IPS-18a (cell line): ENCODE measurements around the gene MRPL12.

Experiments used
- H3K27ac ChIP-seq: one replicate; pipeline ENCODE4 v1.5.1; 2013; ENCODE audit warnings: low read length
- H3K27me3 ChIP-seq: one replicate; pipeline ENCODE4 v1.6.1; 2013; ENCODE audit warnings: mild to moderate bottlenecking, low read length; ENCODE audit not compliant: control insufficient read depth, insufficient read depth
- H3K36me3 ChIP-seq: one replicate; pipeline ENCODE4 v1.6.1; 2013; ENCODE audit warnings: low read depth, low read length; ENCODE audit not compliant: control insufficient read depth
- H3K4me1 ChIP-seq: one replicate; pipeline ENCODE4 v1.6.1; 2013; ENCODE audit warnings: low read depth, low read length; ENCODE audit not compliant: control insufficient read depth
- H3K4me3 ChIP-seq: one replicate; pipeline ENCODE4 v1.5.1; 2013; ENCODE audit warnings: low read length
- H3K9ac ChIP-seq: one replicate; pipeline ENCODE4 v1.6.1; 2013; ENCODE audit warnings: mild to moderate bottlenecking, low read length, moderate library complexity
- H3K9me3 ChIP-seq: one replicate; pipeline ENCODE4 v1.6.1; 2013; ENCODE audit warnings: low read depth, low read length; ENCODE audit not compliant: control insufficient read depth

MRPL12 gene

GRCh38 chr17:81706757-81707624, 3.8 kb downstream of the MRPL12 start:
- Histone ChIP-seq H3K4me1 (peaks cover 15% of the 10 kb centered on the region), H3K27ac (no peak overlapping the region), H3K36me3 (peaks cover 25% of the 10 kb centered on the region), H3K27me3 (peaks cover 9% of the 10 kb centered on the region), H3K9ac (no peak overlapping the region), H3K4me3 (no peak overlapping the region), H3K9me3 (no peaks in the 10 kb centered on the region)

DNA sequence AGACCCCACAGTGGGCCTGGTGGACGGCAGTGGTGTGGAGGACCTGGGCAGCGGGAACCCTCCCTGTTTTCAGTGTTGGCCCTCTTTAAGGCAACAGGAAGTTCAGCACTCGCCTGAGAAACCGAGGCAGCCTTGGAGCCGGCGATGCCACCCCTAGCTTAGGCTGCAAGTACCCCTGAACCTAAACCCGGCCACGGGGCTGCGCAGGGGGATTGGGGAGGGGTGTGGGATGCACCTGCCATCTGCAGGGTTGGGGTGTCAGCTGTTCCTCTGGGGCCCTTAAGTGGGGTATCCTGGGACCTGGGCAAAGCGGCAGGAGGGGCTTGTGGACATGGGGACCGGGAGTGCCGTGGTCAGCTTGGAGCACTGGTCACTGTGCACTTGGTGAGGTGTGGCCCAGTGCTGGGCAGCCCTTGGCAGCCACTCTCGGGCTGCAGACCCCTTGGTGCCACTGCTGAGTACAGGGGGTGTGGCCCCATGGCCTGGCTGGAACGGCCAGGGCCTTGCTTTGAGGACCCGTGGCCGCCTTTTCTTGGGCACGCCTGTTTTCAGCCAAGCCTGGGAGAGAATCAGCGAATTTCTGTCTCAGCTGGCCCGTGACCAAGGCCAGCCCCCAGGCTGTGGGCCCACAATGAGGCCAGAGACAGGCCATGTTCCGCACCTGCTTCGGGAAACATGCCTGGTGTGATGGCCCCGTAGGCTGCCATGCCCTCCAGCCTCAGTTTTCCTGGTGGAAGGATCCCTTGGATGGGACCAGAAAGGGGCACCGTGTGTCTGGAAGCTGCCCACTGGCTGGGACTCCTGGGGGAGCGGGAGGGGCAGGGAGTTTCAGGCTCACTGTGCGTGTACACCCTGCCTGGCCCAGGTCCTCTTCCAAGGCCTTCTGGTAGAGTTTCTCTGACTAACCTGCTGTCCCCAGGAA, 4.8 kb downstream of the MRPL12 start:
- H3K9ac ChIP-seq, result no peak overlapping the region
- no peak overlapping the region for H3K4me3 ChIP-seq
- H3K4me1 ChIP-seq, result peaks cover 12% of the 10 kb centered on the region
- peaks cover 9% of the 10 kb centered on the region for H3K27me3 ChIP-seq
- H3K27ac ChIP-seq, result no peak overlapping the region
- no peaks in the 10 kb centered on the region for H3K9me3 ChIP-seq
- H3K36me3 ChIP-seq, result peaks cover 25% of the 10 kb centered on the region

DNA sequence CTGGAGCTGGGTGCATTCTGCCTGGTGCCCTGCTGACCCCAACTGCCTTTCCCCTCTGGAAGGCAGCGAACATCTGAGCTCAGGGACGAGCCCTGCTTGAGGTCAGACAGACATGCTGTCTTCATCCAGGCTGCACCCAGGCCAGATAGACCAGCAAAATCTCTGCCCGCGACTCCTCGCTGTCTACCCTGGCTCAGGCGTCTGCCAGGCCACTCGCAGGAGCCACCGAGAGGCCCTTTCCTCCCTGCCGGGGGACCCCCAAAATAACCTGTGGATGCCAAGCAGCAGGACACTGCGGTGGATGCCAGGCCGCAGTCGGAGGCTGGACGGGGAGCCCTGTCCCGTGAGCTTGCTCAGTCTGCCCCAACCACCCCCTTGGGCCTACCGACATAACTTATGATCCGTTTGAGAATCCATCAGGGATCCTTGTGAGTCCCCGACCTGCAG, 5.6 kb downstream of the MRPL12 start:
- peaks cover 25% of the 10 kb centered on the region for H3K36me3 ChIP-seq
- peaks cover 9% of the 10 kb centered on the region for H3K27me3 ChIP-seq
- no peak overlapping the region for H3K27ac ChIP-seq
- no peak overlapping the region for H3K4me3 ChIP-seq
- peaks cover 12% of the 10 kb centered on the region for H3K4me1 ChIP-seq
- no peaks in the 10 kb centered on the region for H3K9me3 ChIP-seq
- no peak overlapping the region for H3K9ac ChIP-seq

DNA sequence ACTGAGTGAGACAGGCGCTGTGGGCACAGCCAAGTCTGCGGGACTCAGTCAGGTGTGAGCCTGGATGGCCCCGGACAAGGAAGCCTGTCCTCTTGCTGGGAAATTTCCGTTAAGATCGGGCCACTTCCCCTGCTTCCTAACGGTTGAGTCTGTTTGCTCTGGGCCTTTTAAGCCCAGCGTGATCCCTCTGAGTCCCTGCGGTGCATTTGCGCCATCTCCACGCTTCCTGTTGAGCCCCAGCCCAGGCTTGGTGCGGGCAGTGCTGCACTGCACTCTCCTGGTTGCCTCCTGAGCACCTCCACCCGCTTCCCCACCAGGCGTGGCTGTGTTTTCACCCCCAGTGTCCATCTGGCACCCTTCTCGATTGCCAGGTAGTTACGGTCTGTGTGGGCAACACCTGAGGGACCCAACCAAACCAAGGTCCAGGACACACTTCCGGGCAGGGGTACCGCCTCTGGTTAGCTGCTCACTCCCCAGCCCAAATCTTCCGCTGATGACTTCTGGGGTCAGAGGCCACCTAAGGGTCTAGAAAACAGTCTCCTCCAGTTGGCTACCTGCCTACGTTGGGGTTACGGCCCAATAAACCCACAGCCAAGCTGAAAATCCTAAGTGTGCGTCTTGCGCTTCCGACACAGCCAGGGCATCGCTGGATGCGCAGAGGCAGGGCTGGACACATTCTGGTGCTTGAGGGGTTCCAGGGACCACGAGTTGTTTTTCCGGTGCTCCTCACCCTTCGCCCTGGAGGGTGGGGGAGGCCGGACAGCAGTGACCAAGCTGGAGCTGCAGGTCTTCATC, 7.5 kb downstream of the MRPL12 start:
- no peaks in the 10 kb centered on the region for H3K9me3 ChIP-seq
- peaks cover 9% of the 10 kb centered on the region for H3K27me3 ChIP-seq
- H3K4me1 ChIP-seq, result peaks cover 12% of the 10 kb centered on the region
- H3K27ac ChIP-seq, result no peak overlapping the region
- peak overlapping the region; percentile 14 for H3K9ac ChIP-seq
- peaks cover 14% of the 10 kb centered on the region for H3K36me3 ChIP-seq
- peak overlapping the region; percentile 51 for H3K4me3 ChIP-seq

DNA sequence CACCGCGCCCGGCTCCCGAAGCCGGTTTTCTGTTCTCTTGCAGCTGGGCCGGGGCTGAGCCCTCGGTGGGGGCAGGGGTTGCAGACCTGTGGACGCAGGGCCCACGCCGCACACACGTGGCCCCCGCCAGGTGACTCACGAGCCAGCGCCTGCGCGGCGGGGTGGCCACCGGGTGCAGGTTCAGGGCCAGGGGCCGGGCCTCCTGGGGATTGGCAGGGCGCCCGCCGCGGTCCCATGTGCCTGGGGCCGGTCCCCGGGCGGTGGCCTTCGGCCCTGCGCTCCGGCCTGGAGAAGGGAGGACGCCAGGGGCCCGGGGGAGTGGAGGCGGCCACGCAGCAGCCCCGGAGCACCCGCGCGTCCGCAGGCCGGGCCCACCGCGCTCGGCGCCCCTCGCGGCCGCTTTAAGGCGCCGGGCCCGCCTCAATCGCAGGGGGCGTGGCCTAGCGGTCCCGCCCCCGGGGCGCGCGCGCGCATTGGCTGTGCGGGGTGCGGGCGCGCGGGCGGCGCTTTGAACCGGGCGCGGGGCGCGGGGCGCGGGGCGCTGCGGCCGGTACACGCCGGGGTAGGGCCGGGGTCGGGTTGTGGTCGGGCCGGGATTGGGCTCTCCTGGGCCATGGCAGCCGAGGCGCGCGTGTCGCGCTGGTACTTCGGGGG, 8.8 kb downstream of the MRPL12 start, which contains the start of gene SLC25A10:
Gene SLC25A10 (plus strand): TSS at position 471 of the 654 bp plus-strand sequence. CDS start 143 bp downstream, at position 614.
- Histone ChIP-seq H3K36me3 (peaks cover 3% of the 10 kb centered on the region), H3K4me3 (peak within 1 kb of the TSS; percentile 72), H3K27ac (no peak within 1 kb of the TSS), H3K4me1 (peaks cover 12% of the 10 kb centered on the region), H3K9ac (peak within 1 kb of the TSS; percentile 39), H3K9me3 (no peaks in the 10 kb centered on the region), H3K27me3 (peaks cover 9% of the 10 kb centered on the region)

DNA sequence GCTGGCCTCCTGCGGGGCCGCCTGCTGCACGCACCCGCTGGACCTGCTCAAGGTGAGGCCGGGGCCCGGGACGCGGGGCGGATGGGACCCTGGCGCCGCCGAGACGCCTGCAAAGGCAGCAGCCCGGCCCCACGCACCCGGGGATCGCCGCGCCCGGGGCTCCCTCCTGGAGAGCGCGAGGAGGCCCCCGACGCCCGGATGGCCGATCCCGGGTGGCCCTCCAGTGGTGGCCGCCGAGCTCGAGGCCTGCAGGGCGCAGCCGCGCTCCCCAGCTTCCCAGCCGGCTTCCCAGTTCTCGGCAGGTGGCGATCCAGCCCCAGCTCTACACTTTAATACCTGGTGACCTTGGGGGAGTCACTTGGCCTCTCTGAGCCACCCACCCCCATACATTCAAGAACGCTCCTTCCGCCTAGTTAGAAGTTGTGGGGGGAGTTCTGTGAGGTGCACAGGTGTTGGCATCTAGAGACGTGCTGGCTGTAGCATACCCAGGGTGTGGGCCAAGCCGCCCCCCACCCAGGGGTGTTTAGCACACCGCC, 9.4 kb downstream of the MRPL12 start:
- no peak overlapping the region for H3K27ac ChIP-seq
- H3K4me1 ChIP-seq, result peaks cover 12% of the 10 kb centered on the region
- H3K9ac ChIP-seq, result peak overlapping the region; percentile 39
- no peaks in the 10 kb centered on the region for H3K36me3 ChIP-seq
- H3K9me3 ChIP-seq, result no peaks in the 10 kb centered on the region
- H3K4me3 ChIP-seq, result peak overlapping the region; percentile 72
- peaks cover 9% of the 10 kb centered on the region for H3K27me3 ChIP-seq

- H3K36me3 ChIP-seq, result peaks cover 5% of the 10 kb centered on the region
These were observed 9.9 kb downstream of the MRPL12 start for GRCh38 chr17:81713004-81713555.

DNA sequence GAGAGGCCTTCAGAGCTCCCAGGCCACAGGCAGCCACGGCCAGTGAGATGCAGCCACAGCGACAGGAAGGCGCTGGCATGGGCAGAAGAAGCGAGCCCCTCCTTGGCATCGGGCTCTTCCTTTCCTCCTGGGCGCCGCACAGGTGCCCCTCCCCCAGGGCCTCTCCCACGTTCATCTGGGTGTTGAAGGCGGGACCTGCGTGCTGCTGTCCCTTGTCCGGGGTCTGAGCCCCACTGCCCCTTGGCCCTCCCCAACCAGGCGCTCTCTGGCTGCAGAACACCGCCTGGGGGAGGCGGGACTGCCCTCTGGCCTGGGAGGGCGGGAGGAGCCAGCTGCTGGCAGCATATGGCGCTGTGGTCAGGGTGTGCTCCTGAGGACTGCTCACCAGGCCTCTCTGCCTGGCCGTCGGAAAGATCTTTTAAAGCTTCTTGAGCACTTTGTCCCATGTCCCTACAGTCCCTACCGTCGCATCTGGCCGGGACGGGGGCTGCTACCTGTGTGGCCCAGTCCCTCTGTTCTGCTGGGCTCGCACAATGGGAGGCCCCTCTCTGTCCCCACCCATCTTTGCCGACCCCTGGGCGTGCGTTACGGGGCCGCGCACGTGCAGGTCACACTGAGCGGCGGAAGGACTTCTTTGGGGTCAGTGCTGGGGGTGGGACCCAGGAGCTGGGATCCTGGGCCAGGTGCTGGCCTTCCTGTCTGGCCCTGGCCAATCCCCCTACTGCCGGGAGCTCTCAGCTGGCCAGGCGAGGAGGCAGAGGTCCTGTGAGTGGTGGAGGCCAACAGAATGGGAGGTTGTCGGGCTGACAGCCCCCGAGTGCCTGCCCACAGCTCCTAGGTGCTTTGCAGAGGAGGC, 10.6 kb downstream of the MRPL12 start:
- peaks cover 12% of the 10 kb centered on the region for H3K4me1 ChIP-seq
- no peaks in the 10 kb centered on the region for H3K9me3 ChIP-seq
- no peak overlapping the region for H3K27ac ChIP-seq
- H3K36me3 ChIP-seq, result peaks cover 5% of the 10 kb centered on the region
- H3K4me3 ChIP-seq, result peak overlapping the region; percentile 72
- H3K27me3 ChIP-seq, result peaks cover 9% of the 10 kb centered on the region
- H3K9ac ChIP-seq, result no peak overlapping the region

More at GRCh38 chr17:81713004-81713555, 9.9 kb downstream of the MRPL12 start:
- Histone ChIP-seq H3K4me3 (peak overlapping the region; percentile 72), H3K4me1 (peaks cover 12% of the 10 kb centered on the region), H3K9me3 (no peaks in the 10 kb centered on the region), H3K27me3 (peaks cover 9% of the 10 kb centered on the region), H3K27ac (no peak overlapping the region), H3K9ac (peak overlapping the region; percentile 39)

GRCh38 chr17:81714412-81715106, 11.4 kb downstream of the MRPL12 start:
- Histone ChIP-seq H3K4me1 (peaks cover 12% of the 10 kb centered on the region), H3K27ac (no peak overlapping the region), H3K9ac (no peak overlapping the region)

More at GRCh38 chr17:81714412-81715106, 11.4 kb downstream of the MRPL12 start:
- Histone ChIP-seq H3K36me3 (peaks cover 5% of the 10 kb centered on the region), H3K4me3 (no peak overlapping the region), H3K9me3 (no peaks in the 10 kb centered on the region), H3K27me3 (peaks cover 9% of the 10 kb centered on the region)
